Activated T-cell treated with anti-CD3 and anti-CD28 coated beads, Interleukin-2, amount 50 U/mL, for 24 hours (primary cell): ENCODE data around the gene ELF3.
"Not testable (repeated sequence)": the region's sequence is repeated elsewhere in the genome, so short reads cannot be mapped to it uniquely, and the experiment has no call there.

ENCODE experiments used
- DNase-seq: peaks from one replicate; pipeline ENCODE4 v3.0.0-alpha.2; 2020
- H3K27ac Mint-ChIP-seq: 2 replicates; pipeline ENCODE4 v1.8.0; 2020; ENCODE audit warnings: mild to moderate bottlenecking, mixed read lengths
- H3K27me3 Mint-ChIP-seq: 2 replicates; pipeline ENCODE4 v1.8.0; 2020; ENCODE audit warnings: mixed read lengths
- H3K36me3 Mint-ChIP-seq: 2 replicates; pipeline ENCODE4 v1.8.0; 2020; ENCODE audit warnings: low read depth, mixed read lengths
- H3K4me1 Mint-ChIP-seq: 2 replicates; pipeline ENCODE4 v1.8.0; 2020; ENCODE audit warnings: low read depth, mixed read lengths
- H3K4me3 Mint-ChIP-seq: 2 replicates; pipeline ENCODE4 v1.8.0; 2020; ENCODE audit warnings: mild to moderate bottlenecking, moderate library complexity, mixed read lengths
- H3K9me3 Mint-ChIP-seq: 2 replicates; pipeline ENCODE4 v1.8.0; 2020; ENCODE audit warnings: mixed read lengths

Gene ELF3

DNA sequence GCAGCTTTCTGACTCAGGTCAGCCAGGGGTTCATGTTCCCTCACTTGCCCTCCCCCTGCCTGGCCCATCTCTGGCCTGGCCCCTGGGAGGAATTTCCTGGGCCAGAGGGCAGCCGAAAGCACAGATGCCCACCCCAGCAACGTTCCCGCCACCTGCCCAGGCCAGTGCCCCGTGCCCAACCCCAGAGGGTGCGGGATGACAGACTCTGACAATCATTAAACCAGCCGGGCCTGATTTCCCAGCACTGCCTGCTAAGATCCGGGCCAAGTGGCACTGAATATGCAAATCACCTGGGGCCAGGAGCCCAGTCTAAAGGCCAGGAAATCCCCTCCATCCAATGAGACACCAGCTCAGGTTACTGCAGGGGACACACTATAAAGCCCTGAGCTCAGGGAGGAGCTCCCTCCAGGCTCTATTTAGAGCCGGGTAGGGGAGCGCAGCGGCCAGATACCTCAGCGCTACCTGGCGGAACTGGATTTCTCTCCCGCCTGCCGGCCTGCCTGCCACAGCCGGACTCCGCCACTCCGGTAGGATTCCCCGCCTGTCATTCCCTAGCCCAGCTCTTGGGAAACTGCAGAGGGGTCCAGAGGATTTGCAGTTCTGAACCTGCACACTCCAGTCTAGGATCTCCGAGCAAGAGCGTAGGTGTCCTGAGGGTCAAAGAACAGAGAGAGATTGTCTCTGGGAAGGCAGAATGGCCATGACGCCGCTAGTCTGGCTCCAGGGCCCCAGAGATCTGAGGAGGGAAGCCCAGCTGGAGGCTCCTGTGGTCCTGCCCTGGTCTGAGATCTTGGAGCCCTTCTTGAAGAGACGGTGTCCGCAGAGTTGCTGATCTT is at the start of gene ELF3:
Gene ELF3 (plus strand): TSS at position 408 of the 836 bp plus-strand sequence. CDS start 550 bp downstream, outside the sequence.
- no peak for DNase-seq
- Mint-ChIP-seq H3K9me3 (no peaks in the 10 kb centered on the region), H3K36me3 (peaks cover 15% of the 10 kb centered on the region), H3K4me3 (no peak within 1 kb of the TSS), H3K27me3 (no peaks in the 10 kb centered on the region), H3K27ac (no peak within 1 kb of the TSS), H3K4me1 (no peaks in the 10 kb centered on the region)

- not testable (repeated sequence) for DNase-seq, H3K27me3 Mint-ChIP-seq, H3K27ac Mint-ChIP-seq, H3K4me1 Mint-ChIP-seq, H3K9me3 Mint-ChIP-seq, H3K4me3 Mint-ChIP-seq
- peaks cover 84% of the 10 kb centered on the region for H3K36me3 Mint-ChIP-seq
These were observed 48.0 kb upstream of the ELF3 start for GRCh38 chr1:201962382-201962781.

GRCh38 chr1:201964261-201964660 is 46.1 kb upstream of the ELF3 start:
- no peaks in the 10 kb centered on the region for H3K9me3 Mint-ChIP-seq
- peaks cover 85% of the 10 kb centered on the region for H3K36me3 Mint-ChIP-seq
- H3K27ac Mint-ChIP-seq, result no peak overlapping the region
- peaks cover 4% of the 10 kb centered on the region for H3K4me1 Mint-ChIP-seq
- no peaks in the 10 kb centered on the region for H3K27me3 Mint-ChIP-seq
- no peak for DNase-seq
- H3K4me3 Mint-ChIP-seq, result no peak overlapping the region

DNA sequence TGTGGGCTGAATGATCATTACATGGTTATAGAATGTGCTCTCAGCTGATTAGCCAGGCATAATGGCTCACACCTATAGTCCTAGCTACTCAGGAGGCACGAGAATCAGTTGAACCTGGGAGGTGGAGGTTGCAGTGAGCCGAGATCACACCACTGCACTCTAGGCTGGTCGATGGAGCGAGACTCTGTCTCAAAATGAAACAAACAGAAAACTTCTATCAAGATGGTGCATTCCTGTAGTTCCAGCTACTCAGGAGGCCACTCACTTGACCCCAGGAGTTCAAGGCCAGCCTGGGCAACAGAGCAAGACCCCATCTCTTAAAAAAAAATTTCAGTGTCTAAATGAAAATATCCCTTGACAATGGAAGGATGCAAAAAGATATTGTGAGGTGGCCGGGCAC is 44.2 kb upstream of the ELF3 start:
- no peak for DNase-seq
- Mint-ChIP-seq H3K4me1 (peaks cover 1% of the 10 kb centered on the region), H3K36me3 (peaks cover 92% of the 10 kb centered on the region)

DNA sequence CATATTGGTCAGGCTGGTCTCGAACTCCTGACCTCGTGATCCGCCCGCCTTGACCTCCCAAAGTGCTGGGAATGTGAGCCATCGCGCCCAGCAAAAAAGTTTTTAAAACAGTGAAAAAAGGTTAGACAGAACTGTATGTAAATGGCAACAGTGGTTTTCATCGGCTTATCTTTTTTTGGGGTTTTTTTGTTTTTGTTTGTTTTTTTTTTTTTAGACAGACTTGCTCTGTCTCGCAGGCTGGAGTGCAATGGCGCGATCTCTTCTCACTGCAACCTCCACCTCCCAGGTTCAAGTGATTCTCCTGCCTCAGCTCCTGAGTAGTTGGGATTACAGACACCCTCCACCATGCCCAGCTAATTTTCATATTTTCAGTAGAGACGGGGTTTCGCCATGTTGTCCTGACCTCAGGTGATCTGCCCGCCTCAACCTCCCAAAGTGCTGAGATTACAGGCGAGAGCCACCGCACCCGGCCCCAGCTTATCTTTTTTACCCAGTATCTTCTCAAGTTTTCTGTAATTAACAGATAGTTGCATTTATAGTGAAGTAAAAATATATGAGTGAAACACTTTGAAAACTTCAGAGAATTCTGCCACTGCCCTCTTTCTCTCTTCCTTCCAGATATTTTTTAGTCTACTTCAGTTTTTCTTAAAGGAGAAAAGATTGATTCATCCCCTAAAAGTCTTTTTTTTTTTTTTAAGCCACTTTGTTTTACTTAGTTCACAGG is 42.0 kb upstream of the ELF3 start:
- Mint-ChIP-seq H3K4me1 (peaks cover 2% of the 10 kb centered on the region), H3K9me3 (no peaks in the 10 kb centered on the region), H3K4me3 (no peak overlapping the region), H3K27me3 (no peaks in the 10 kb centered on the region), H3K27ac (peak overlapping the region; percentile 73), H3K36me3 (peaks cover 71% of the 10 kb centered on the region)
- no peak for DNase-seq

More for the DNA sequence above, 44.2 kb upstream of the ELF3 start:
- peak overlapping the region; percentile 23 for H3K27ac Mint-ChIP-seq
- no peak overlapping the region for H3K4me3 Mint-ChIP-seq
- H3K9me3 Mint-ChIP-seq, result no peaks in the 10 kb centered on the region
- no peaks in the 10 kb centered on the region for H3K27me3 Mint-ChIP-seq

DNA sequence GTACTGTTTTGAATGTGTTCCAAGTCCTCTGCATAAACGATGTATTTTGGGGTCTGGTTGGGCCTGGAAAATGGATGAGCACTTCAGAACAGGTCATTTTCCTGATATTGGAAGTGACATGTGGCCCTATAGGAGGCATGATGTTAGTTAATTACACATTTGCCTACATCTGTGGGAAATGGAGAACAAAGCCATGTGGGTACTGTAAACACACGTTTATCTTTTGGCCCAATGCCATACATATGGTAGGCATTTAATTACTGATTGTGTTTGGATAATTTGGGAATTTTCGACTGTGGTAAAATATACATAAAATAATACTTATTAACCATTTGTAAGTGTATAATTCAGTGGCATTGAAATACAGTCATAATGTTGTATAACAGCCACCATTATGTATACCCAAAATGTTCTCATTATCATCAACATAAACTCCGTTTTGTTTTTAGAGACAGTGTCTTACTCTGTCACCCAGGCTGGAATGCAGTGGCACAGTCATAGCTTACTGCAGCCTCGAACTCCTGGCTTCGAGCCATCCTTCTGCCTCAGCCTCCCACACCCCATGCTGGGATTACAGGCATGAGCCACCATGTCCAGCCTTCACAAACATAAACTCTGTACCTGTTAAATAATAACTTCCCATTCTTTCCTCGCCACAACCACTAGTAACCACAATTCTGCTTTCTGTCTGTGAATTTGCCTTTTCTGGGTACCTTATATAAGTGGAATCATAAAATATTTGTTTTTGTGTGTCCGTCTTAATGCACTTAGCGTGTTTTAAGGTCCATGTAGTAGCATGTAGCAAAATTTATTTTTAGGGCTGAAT is 39.8 kb upstream of the ELF3 start:
- Mint-ChIP-seq H3K27me3 (no peaks in the 10 kb centered on the region), H3K4me1 (peaks cover 2% of the 10 kb centered on the region), H3K4me3 (no peak overlapping the region), H3K9me3 (no peaks in the 10 kb centered on the region), H3K36me3 (peaks cover 53% of the 10 kb centered on the region), H3K27ac (no peak overlapping the region)
- DNase-seq, result no peak

DNA sequence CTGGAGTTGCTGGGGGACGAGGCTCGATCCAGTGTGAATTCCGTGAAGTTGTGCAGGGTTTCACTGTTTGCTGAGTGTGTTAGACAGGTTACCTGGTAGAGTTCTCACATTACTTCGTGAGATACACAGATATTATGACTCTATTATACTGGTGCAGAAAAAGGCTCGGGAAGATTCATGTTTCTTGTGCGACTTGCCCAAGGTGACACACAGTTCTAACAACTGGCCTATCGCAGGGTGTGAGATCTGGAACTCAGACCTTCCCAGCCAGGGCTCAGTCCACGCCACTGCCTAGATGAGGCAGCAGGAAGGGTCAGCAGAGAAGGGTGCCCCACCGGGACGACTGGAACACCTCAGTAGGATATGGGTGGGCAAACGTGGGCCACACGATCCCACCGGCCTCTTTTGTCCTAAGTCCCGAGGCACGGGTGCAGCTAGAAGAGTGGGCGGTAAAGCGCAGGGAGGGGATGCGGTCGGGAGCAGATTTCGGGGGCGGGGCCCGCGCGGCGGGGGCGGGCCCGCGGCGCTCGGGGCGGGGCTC is 28.2 kb upstream of the ELF3 start:
- Mint-ChIP-seq H3K36me3 (peaks cover 11% of the 10 kb centered on the region), H3K4me1 (peaks cover 24% of the 10 kb centered on the region), H3K9me3 (no peaks in the 10 kb centered on the region), H3K27me3 (no peaks in the 10 kb centered on the region), H3K4me3 (peak overlapping the region; percentile 86), H3K27ac (peak overlapping the region; percentile 85)
- DNase-seq, result peak; percentile 85

- Mint-ChIP-seq H3K27ac (peak within 1 kb of the TSS; percentile 86), H3K36me3 (peaks cover 11% of the 10 kb centered on the region)
- DNase-seq, result peak; percentile 73
These were observed 27.6 kb upstream of the ELF3 start, which contains the start of gene RNPEP for GRCh38 chr1:201982623-201983379. TSS of gene RNPEP (plus strand) at chr1:201982648. CDS start at chr1:201982667, 19 bp downstream.

GRCh38 chr1:201983380-201983805 is 27.0 kb upstream of the ELF3 start:
- peak overlapping the region; percentile 86 for H3K27ac Mint-ChIP-seq
- no peaks in the 10 kb centered on the region for H3K27me3 Mint-ChIP-seq
- no peaks in the 10 kb centered on the region for H3K9me3 Mint-ChIP-seq
- H3K36me3 Mint-ChIP-seq, result peaks cover 11% of the 10 kb centered on the region
- DNase-seq, result no peak
- H3K4me1 Mint-ChIP-seq, result peaks cover 24% of the 10 kb centered on the region
- peak overlapping the region; percentile 85 for H3K4me3 Mint-ChIP-seq

More at GRCh38 chr1:201982623-201983379, 27.6 kb upstream of the ELF3 start, which contains the start of gene RNPEP:
- Mint-ChIP-seq H3K4me3 (peak within 1 kb of the TSS; percentile 86), H3K4me1 (peaks cover 24% of the 10 kb centered on the region), H3K27me3 (no peaks in the 10 kb centered on the region), H3K9me3 (no peaks in the 10 kb centered on the region)

DNA sequence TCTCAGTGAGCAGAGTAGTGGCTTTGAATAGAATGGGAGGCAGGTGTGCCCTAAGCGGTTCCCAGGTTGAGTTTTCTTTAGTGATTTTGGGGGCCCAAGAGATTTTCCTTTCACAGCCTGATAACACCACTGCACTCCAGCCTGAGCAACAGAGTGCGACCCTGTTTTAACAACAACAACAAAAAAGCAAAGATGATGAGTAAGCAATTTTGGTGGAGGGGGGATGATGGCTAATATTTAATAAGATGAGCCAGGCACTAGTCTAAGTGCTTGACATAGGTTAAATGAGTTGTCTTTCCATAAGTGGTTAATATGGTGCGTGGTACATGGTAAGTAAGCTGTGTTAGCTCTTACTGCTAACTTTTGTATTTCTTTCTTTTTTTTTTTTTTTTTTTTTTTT is 25.9 kb upstream of the ELF3 start:
- no peaks in the 10 kb centered on the region for H3K9me3 Mint-ChIP-seq
- no peak overlapping the region for H3K27ac Mint-ChIP-seq
- no peak for DNase-seq
- H3K4me3 Mint-ChIP-seq, result peak overlapping the region; percentile 85
- H3K4me1 Mint-ChIP-seq, result peaks cover 24% of the 10 kb centered on the region
- no peaks in the 10 kb centered on the region for H3K27me3 Mint-ChIP-seq
- peaks cover 21% of the 10 kb centered on the region for H3K36me3 Mint-ChIP-seq

- Mint-ChIP-seq H3K27ac (no peak overlapping the region), H3K27me3 (no peaks in the 10 kb centered on the region), H3K9me3 (no peaks in the 10 kb centered on the region), H3K36me3 (peaks cover 31% of the 10 kb centered on the region), H3K4me3 (no peak overlapping the region), H3K4me1 (peaks cover 24% of the 10 kb centered on the region)
- DNase-seq, result no peak
These were observed 25.0 kb upstream of the ELF3 start for GRCh38 chr1:201985355-201985754.

DNA sequence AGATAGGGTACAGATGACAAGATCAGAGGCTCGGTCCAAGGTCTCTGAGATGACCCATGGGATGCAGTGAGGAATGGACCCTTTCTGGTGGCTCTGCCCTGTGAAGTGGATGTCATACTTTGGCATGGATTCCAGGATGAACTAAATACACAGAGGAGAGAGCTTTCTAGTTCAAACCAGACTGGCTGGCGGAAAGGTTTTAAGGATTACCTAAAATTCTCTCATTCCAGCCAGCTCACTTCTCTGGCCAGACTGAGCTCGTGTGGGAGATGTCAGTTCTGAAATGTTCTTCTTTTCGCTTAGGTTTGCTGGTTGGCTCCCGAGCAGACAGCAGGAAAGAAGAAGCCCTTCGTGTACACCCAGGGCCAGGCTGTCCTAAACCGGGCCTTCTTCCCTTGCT is 21.8 kb upstream of the ELF3 start:
- no peaks in the 10 kb centered on the region for H3K27me3 Mint-ChIP-seq
- no peaks in the 10 kb centered on the region for H3K9me3 Mint-ChIP-seq
- peaks cover 49% of the 10 kb centered on the region for H3K36me3 Mint-ChIP-seq
- no peak overlapping the region for H3K27ac Mint-ChIP-seq
- peaks cover 12% of the 10 kb centered on the region for H3K4me1 Mint-ChIP-seq
- no peak for DNase-seq
- no peak overlapping the region for H3K4me3 Mint-ChIP-seq

GRCh38 chr1:201989354-201990128 is 20.8 kb upstream of the ELF3 start:
- Mint-ChIP-seq H3K4me3 (no peak overlapping the region), H3K4me1 (peaks cover 5% of the 10 kb centered on the region), H3K27ac (no peak overlapping the region), H3K9me3 (no peaks in the 10 kb centered on the region), H3K36me3 (peaks cover 59% of the 10 kb centered on the region), H3K27me3 (no peaks in the 10 kb centered on the region)
- no peak for DNase-seq
